CD4-positive, alpha-beta T cell treated with Interferon alpha-2 for 1 hour (primary cell): ENCODE measurements around the gene CALHM5.

ENCODE experiments used
- DNase-seq, 2 donors: peaks; one replicate each; pipeline ENCODE4 v3.0.0-alpha.2; 2020 to 2022

Gene CALHM5

DNA sequence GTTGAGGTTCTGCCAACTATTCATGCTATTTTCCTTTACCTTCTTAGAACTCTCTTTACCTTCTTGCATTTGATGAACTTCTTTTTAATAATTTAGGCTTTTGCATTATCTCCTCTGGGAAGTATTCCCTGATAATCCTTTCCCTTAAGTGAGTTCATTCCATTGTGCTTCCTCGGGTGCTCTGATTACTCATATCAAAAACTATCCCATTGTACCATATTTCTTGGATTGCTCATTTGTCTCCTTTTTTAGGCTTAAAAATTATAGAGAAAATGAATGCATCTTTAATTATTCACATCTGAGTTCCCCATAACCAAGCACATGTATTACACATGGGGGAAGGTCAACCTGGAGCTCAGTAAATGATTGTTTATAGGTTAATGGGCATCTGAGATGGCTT is 44.6 kb downstream of the CALHM5 start:
- no peak for DNase-seq

DNA sequence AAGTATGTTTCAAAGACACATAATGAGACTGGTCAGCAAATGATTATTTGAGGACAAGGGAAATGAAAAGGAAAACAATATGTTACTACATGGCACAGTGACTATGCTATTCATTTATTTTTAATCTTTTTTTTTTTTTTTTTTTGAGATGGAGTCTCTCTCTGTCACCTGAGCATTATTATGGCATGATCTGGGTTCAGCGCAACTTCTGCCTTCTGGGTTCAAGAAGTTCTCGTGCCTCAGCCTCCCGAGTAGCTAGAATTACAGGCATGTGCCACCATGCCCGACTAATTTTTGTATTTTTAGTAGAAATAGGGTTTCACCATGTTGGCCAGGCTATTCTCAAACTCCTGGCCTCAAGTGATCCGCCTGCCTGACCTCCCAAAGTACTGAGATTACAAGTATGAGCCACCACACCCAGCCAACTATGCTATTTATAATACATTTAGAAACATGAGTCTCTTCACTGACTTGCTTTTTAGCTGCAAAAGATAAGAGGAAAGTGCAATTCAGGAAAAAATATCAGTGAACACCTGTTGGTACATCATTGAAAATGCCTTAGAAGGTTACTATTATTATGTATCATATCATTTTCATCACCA is 45.5 kb downstream of the CALHM5 start:
- DNase-seq: no peak

GRCh38 chr6:116557893-116558292 is 46.5 kb downstream of the CALHM5 start:
- DNase-seq: no peak

DNA sequence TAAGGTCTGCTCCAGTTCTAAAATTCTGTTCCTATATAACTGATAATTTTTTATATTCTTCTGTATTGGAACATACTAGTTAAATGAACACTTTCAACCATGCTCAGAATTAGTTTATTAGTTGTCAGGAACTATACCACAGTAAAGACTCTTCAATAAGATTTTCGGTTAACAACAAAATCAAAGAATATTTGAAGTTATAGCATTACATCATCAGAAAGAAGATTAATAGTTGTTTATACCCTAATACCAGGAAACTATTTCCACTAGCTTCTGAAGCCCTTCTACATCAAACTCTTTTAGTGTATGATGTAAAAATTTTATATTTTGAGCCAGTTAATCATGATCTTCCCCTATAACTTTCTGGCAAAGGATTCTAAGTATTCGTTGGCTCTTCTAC is 48.7 kb downstream of the CALHM5 start:
- DNase-seq: no peak

DNA sequence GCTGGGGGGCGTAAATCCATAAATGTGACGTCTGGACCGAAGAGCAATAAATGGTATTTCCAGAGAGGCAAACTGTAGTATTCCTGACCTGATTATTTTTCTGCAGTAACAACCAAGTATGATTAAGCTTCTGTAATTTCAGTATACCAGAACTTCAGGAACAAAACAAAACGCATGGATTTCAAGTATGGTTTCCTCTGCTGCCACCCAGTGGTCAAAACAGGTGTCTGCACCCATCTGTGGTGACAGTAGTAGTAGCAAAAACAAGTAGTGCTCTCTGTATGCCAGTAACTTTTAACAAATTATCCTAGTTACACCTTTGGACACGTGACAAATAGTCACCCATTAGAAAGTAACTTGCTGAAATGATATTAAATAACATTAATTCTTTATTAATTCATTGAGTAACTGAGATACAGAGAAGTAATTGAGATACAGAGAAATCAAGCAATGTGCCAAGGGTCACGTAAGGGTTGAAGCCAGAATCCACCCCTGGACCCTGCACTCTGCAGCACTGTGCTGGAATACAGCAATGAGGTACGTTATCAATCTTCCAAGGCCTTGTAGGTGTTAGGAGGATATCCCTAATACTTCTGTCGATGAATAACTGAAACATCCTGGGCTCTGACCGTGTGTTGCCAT is 50.1 kb downstream of the CALHM5 start:
- DNase-seq: peak; percentile 64 to 77

GRCh38 chr6:116562019-116562403 is 50.6 kb downstream of the CALHM5 start:
- DNase-seq: no peak

GRCh38 chr6:116562614-116563013 is 51.2 kb downstream of the CALHM5 start:
- no peak for DNase-seq

DNA sequence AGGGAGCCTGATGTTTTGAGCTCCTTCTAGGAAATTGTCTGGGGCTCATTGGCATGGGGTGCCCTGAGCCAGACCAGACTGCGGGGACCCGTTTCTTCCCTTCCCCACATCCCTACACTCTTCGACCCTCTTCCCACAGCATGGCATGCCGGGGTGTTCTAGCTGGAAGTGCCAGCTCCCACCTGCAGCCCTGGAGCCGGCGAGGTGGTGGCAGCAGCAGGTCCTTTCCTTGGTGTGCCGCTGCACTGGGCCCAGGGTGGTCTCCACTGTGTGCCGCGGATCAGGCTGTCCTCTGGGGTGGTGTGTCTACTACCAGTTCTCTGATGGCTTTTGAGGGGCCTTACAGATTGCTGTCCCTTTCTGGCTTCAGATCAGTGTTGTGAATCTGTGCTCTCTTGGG is 52.4 kb downstream of the CALHM5 start:
- no peak for DNase-seq

DNA sequence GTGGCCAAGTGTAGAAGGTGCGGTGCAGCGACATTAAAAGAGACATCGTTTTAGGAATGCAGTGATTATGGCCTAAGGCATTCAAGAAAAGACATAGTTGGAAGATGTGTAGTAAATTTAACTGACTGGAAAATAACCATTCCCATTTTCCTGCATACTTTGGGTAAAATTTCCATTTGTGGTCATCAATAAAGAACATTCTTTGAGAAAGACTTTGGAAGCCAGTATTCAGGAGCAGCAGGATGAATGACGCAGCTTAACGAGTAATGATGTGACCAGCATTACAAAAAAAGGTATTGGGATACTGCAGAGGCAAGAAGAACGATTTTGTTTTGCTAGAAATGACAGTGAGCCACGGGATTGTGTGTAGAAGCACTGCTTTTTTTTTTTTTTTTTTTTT is 52.9 kb downstream of the CALHM5 start:
- DNase-seq: no peak

- DNase-seq: no peak
These were observed 53.8 kb downstream of the CALHM5 start for GRCh38 chr6:116564921-116565872.

DNA sequence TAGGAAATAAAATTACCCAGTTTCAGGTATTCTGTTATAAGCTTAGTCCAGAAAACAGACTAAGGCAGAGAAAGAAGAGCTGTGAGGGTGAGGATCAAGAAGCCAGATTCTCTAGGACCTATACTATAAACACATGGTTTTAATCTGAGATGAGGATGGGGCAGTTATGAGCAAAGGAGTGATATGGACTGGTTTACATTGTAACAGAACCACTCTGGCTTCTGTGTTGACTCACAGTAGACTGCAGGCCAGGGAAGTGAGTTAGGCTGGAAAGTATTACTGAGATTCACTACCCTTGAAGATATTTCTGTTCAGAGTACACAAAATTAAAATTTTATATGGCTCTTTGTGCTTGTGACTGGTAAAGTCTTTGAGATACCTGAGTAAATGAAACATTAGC is 56.7 kb downstream of the CALHM5 start:
- no peak for DNase-seq

GRCh38 chr6:116568821-116569755 is 57.6 kb downstream of the CALHM5 start:
- DNase-seq: no peak

GRCh38 chr6:116570856-116571682 is 59.6 kb downstream of the CALHM5 start, which contains the start of gene RWDD1:
Gene RWDD1 (plus strand): TSS chr6:116571504. CDS start chr6:116571583, 79 bp downstream.
- DNase-seq: peak; percentile 99

DNA sequence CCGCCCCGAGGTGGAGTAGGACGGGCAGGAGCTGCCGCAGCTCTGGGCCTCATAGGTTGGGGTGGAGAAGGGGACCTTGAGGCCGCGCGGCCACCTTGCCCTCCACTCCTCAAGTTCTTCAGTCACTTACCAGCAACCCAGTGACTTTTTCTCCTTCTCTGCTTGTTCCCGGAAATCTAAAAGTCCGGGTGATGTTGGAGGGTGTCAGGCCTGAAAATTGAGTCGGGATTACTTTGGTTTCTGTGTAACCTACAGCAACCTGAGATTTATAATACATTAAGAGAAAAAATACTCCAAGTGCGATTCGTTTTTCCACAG is 60.2 kb downstream of the CALHM5 start:
- DNase-seq: no peak

DNA sequence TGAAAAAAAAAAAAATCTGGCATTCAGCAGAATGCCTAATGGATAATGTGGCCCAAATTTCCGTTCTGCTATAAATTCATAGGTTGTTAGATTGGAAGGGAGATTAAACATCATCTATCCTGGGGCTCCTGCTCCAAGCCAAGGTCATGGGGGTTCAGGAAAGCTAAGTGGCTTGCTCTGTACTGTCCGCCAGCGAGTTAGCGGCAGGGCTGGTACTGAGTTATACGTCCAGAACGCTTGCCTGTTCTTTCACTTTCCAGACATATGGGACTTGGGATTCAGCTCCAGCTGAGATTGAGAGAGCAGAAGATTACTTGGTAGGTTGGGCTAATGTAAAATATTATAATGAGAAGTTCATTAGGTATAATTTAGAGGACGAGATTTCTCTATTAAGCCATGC is 60.7 kb downstream of the CALHM5 start:
- peak in 1 of 2 donors; percentile 17 for DNase-seq
